Measurements from ENCODE around the gene AQR.

- TF ChIP-seq RELA (CRISPR knock-in tag; IDR thresholded peaks at IDR 0.05; ENCODE audit: borderline replicate concordance) (no peak), CTCF (IDR thresholded peaks at IDR 0.05) (no peak), CREB1 (CRISPR knock-in tag; IDR thresholded peaks at IDR 0.05) (no peak), HMGXB4 (CRISPR knock-in tag; IDR thresholded peaks at IDR 0.05) (no peak), NFYB (CRISPR knock-in tag; conservative IDR thresholded peaks at IDR 0.05; ENCODE audit: low read depth) (no peak)
- TF ChIP-seq, protein P1, sequence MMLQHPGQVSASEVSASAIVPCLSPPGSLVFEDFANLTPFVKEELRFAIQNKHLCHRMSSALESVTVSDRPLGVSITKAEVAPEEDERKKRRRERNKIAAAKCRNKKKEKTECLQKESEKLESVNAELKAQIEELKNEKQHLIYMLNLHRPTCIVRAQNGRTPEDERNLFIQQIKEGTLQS (CRISPR knock-in tag; conservative IDR thresholded peaks at IDR 0.05), result no peak
- TF ChIP-seq, protein P2, sequence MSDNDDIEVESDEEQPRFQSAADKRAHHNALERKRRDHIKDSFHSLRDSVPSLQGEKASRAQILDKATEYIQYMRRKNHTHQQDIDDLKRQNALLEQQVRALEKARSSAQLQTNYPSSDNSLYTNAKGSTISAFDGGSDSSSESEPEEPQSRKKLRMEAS (CRISPR knock-in tag; IDR thresholded peaks at IDR 0.05), result no peak
- TF ChIP-seq, protein P3, sequence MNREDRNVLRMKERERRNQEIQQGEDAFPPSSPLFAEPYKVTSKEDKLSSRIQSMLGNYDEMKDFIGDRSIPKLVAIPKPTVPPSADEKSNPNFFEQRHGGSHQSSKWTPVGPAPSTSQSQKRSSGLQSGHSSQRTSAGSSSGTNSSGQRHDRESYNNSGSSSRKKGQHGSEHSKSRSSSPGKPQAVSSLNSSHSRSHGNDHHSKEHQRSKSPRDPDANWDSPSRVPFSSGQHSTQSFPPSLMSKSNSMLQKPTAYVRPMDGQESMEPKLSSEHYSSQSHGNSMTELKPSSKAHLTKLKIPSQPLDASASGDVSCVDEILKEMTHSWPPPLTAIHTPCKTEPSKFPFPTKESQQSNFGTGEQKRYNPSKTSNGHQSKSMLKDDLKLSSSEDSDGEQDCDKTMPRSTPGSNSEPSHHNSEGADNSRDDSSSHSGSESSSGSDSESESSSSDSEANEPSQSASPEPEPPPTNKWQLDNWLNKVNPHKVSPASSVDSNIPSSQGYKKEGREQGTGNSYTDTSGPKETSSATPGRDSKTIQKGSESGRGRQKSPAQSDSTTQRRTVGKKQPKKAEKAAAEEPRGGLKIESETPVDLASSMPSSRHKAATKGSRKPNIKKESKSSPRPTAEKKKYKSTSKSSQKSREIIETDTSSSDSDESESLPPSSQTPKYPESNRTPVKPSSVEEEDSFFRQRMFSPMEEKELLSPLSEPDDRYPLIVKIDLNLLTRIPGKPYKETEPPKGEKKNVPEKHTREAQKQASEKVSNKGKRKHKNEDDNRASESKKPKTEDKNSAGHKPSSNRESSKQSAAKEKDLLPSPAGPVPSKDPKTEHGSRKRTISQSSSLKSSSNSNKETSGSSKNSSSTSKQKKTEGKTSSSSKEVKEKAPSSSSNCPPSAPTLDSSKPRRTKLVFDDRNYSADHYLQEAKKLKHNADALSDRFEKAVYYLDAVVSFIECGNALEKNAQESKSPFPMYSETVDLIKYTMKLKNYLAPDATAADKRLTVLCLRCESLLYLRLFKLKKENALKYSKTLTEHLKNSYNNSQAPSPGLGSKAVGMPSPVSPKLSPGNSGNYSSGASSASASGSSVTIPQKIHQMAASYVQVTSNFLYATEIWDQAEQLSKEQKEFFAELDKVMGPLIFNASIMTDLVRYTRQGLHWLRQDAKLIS (CRISPR knock-in tag; IDR thresholded peaks at IDR 0.05; ENCODE audit: borderline replicate concordance), result no peak
Observed at GRCh38 chr15:34810443-34811129, 159.0 kb downstream of the AQR start.

Measured in WTC11 (cell line).